ENCODE data around the gene CEP170B.
"Not testable (repeated sequence)": the region's sequence is repeated elsewhere in the genome, so short reads cannot be mapped to it uniquely, and the experiment has no call there.

CEP170B gene

GRCh38 chr14:104865081-104865630, at the start of gene CEP170B:
Gene CEP170B (plus strand): TSS chr14:104865268. CDS start chr14:104868451, 3,183 bp downstream.
- no peak for DNase-seq (ENCODE audit: low read depth, low spot score)

GRCh38 chr14:104816616-104816884, 48.5 kb upstream of the CEP170B start:
- DNase-seq (ENCODE audit: low read depth, low spot score) = no peak

DNA sequence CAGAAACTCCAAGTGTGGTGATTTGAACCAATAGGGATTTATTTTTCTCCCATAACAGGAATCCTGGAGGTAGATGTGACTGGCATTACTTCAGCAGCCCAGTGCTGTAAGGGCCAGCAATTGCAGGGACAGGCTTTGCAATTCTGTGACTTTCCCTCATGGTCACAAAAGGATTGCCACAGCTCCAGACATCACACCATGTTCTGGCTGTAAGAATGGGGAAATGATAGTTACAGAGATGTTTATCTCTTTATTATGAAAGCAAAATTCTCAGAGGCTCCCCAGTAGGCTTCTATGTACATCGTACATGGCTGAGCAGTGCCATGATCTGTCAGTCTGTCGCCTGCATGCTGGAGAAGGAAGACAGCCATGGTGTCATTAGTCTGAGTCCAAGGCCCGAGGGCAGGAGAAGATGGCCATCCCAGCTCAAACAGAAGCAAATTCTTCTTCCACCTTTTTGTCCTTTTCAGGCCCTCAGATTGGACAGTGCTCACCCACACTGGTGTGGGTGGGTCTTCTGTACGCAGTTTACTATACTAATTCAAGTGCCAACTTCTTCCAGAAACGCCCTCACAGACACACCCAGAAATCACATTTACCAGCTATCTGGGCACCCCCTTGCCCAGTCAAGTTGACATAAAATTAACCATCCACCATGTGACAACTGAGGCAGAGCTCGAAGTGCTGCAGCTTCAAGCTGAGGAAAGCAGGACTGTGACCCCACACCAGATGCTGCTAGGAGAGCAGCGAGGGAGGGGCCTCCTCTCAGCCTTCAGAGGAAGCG, 46.9 kb upstream of the CEP170B start:
- no peak for DNase-seq (ENCODE audit: low read depth, low spot score)

DNA sequence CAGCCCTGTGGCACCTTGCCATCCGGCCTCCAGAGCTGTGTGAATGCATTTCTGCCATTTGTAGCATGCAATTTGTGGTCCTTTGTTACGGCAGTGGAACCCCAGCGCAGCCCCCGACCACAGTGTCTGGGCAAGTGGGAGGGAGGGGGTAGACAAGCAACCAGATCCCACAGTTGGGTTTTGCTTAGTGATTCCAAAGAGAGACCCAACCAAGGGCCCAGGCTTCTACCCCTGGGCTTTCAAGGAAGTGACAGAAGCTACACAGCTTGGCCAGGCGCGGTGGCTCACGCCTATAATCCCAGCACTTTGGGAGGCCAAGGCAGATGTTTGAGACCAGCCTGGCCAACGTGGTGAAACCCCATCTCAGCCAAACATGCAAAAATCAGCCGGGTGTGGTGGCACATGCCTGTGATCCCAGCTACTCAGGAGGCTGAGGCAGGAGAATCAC, 46.3 kb upstream of the CEP170B start:
- no peak for DNase-seq (ENCODE audit: low read depth, low spot score)

- no peak for DNase-seq (ENCODE audit: low read depth, low spot score)
Observed at GRCh38 chr14:104819361-104819781, 45.7 kb upstream of the CEP170B start.

DNA sequence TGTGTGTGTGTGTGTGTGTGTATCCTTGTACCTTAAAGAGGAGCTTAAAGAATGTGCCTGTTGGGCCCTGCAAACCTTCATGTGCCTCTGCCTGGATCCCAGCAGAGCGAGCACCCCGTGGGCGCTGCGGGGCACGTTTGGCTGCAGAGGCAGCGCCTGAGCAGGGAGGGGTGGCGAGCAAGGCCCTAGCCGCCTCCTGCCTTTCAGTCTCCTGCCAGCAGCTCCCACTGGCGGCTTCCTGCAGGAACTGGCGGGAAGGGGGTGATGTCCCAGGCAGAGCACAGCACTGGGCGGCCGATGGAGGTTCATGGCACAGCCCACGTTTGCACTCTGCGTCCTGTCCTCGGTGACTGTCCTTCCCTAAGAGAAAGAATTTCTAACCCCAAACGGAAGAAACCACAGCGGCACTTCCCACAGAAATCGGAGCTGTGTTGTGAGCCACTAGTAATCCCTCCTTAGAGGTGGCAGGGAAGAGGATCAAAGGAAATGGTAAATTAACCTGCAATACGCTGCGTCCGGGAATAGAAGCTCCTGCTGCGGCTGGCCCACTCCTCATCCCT, 44.3 kb upstream of the CEP170B start:
- peak; percentile 87 for DNase-seq (ENCODE audit: low read depth, low spot score)

DNA sequence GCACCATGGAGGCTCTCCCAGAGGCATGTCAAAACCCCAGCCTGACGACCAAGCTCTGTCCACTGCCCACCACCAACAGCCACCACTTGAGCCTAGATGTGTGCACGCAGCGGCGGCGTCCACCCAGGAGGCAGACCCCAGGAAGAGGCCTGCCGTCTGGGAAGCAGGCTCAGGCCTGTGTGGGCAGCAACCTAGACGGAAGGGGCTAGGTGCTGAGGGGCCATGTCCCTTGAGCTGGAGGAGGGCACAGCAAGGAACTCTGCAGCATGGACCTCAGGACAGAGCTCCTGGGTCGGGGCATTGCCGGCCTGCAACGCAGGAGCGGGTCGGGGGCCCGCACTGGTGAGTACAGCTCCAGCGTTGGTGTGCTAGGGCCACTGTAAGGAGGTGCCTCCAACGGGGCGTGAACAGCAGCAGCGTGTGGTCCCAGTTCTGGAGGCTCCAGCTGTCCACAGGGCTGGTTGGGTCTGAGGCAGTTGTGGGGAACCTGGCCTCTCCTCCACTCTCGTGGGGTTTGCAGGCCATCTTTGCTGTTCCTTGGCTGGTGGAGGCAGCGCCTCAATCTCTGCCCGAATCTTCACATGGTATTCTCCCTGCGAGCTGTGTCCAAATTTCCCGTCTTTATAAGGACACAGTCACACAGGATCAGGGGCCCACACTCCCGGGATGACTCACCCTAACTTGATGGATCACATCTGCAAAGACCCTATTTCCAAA, 43.7 kb upstream of the CEP170B start:
- no peak for DNase-seq (ENCODE audit: low read depth, low spot score)

DNA sequence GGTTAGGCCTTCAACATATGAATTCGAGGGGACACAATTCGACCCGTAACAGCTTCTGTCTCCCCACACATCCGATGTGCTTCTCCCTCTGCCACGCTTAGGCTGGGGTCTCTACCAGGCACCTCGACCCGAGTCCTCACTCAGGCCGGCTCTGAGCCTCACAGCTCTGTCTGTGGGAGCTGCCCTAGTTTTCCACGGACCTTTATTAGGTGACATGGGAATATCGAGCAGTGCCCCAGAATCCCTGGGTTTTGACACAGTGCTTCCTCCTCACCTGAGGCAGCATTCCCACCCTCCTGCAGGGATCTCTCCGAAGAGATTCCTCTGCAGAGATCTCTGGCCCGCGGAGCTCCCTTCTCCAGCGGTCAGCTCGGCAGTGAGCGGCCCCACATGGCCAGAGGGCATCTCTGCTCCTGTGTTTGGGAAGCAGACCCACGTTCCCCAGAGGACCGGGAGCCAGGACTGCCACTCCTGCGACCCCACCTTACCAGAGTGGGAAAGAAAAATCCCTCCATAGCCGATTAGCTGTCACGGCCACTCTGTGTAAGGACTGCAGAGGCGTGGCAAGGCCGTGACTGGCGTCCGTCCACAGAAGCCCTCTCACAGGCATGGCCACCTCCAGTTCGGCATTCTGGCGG, 43.0 kb upstream of the CEP170B start:
- DNase-seq (ENCODE audit: low read depth, low spot score) = no peak

- DNase-seq (ENCODE audit: low read depth, low spot score) = no peak
Observed at GRCh38 chr14:104822821-104823615, 42.0 kb upstream of the CEP170B start.

GRCh38 chr14:104824353-104824997, 40.6 kb upstream of the CEP170B start:
- DNase-seq (ENCODE audit: low read depth, low spot score) = no peak

GRCh38 chr14:104826189-104826860, 38.7 kb upstream of the CEP170B start:
- DNase-seq (ENCODE audit: low read depth, low spot score) = peak; percentile 70

DNA sequence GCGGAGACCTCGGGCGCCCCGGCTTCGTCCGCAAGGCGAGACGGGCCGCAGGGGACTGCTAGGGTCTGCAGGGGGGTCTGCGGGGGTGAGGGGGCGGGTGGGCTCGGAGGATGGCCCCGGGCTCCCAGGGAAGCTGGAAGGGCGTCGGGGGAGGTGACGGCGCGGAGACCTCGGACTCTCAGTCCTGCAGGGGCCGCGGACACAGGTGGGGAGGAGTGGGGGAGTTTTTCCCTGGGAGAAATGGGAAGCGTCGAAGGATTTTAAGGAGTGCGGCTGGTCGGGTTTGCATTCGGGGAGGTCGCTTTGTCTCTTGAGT, 38.2 kb upstream of the CEP170B start:
- DNase-seq (ENCODE audit: low read depth, low spot score) = no peak

DNA sequence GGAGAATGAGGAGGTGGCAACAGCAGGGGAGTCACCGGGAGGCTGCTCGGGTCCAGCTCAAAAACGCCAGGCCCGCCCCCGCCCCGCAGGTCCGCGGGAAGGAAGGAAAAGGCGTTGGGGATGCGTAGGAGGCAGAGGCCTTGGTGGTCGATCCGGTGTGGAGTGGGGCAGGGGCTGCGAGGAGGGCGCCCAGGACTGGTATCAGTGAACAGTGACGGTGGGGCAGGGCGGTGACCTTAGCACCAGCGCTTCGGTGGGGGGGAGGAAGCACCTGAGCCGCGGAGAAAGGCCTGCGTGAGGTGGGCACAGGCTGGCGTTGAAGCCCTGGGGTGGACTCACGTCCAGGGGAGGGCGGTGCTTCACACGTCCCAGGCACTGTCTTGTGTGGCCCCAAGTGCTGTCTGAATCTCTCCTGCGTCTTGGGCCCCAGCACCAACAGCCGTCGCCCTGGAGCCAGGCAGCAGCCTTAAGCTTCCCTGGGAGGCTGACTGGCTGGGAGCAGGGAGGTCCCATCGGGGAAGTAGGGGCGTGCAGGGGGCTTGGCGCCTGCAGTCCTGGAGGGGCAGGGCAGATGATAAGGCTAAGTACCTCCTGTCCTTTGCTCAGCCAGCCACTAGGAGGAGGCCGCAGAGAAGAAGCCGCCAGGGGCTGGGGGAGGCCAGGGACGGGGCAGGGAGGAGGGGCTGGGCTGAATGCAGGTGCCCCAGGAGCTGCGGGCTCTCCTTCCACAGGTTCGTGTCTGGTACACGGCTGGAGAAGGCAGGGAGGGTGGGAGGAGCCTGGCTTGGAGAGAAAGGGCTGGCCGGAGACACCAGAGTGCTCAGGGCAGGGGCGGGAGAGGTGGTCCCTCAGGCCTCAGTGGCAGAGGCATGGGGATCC, 37.7 kb upstream of the CEP170B start:
- peak; percentile 90 for DNase-seq (ENCODE audit: low read depth, low spot score)

GRCh38 chr14:104830781-104831180, 34.3 kb upstream of the CEP170B start:
- no peak for DNase-seq (ENCODE audit: low read depth, low spot score)

DNA sequence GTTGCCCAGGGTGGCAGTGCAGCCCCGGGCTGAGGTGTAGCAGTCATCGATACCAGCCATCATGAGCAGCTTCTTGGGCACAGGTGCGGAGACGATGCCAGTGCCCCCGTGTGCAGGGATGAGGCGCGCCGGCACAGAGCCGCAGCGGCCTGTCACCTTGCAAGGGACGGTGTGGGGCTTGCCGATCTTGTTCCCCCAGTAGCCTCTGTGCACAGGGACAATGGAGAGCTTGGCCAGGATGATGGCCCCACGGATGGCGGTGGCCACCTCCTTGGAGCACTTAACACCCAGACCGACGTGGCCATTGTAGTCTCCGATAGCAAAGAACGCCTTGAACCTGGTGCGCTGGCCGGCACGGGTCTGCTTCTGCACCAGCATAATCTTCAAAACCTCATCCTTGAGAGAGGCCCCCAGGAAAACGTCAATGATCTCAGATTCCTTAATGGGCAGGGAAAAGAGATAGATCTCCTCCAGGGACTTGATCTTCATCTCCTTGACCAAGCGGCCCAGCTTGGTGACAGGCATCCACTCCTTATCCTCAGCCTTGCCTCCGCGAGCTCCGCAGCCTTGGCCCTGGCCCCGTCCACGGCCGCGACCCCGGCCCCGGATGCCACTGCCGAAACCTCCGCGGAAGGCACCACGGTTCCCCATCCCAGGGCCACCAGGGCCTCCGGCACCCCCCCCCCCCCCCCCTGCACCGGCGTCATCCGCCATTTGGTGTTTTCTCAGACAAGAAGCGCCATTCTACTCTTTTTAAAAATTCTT, 28.7 kb upstream of the CEP170B start:
- DNase-seq (ENCODE audit: low read depth, low spot score) = not testable (repeated sequence)

GRCh38 chr14:104841730-104842129, 23.3 kb upstream of the CEP170B start:
- DNase-seq (ENCODE audit: low read depth, low spot score) = no peak

GRCh38 chr14:104843006-104843405, 22.1 kb upstream of the CEP170B start:
- DNase-seq (ENCODE audit: low read depth, low spot score) = no peak

GRCh38 chr14:104843442-104844305, 21.4 kb upstream of the CEP170B start:
- peak; percentile 68 for DNase-seq (ENCODE audit: low read depth, low spot score)

All from ELF-1 (cell line).